CD4-positive, alpha-beta T cell treated with Interleukin-15 for 4 hours (primary cell): Measurements from ENCODE around the gene CNPY3.
"Not testable (repeated sequence)": the region's sequence is repeated elsewhere in the genome, so short reads cannot be mapped to it uniquely, and the experiment has no call there.

Source experiments
- DNase-seq: peaks from one replicate; pipeline ENCODE4 v3.0.0-alpha.2; 2020; ENCODE audit warnings: low spot score

CNPY3 gene

DNA sequence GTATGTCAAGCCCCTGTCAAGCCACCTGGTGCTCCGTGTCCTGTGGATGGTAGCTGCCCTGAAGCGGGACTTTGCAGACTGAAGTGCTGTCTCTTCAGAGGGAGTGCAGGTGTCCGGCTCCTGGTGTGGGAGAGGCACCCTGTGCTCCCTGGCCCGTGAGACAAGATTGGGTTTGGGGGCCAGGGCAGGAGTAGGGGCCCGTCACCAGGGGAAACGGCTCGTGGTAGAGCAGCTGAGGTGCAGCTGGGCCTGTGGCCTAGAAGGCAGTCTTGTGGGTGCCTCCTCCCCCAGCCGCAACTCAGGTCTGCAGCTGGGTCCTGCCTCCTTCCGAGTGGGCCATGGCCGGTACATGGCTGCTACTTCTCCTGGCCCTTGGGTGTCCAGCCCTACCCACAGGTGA, 13.5 kb upstream of the CNPY3 start, which contains the start of gene PTCRA:
TSS of gene PTCRA (plus strand) at position 322 of the 400 bp plus-strand sequence. CDS start at position 339, 17 bp downstream.
- no peak for DNase-seq

DNA sequence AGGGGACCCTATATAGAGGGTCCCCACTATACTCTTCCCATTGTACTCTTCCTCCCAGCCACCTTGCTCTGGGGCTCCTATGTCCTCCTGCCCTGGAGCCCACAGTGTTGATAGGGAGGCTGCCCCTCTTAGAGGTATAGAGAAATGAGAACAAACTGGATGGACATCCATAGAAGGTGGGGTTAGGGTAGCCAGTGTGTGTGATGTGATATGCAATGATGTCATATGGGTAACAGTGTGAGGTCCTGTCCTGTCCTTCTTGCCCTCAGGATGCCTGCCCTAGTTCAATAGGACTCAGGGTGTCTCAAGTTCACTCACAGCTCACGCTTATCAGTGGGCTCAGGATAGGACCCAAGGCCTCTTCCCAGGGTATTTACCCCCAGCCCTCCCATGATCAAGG, 13.0 kb upstream of the CNPY3 start:
- no peak for DNase-seq

DNA sequence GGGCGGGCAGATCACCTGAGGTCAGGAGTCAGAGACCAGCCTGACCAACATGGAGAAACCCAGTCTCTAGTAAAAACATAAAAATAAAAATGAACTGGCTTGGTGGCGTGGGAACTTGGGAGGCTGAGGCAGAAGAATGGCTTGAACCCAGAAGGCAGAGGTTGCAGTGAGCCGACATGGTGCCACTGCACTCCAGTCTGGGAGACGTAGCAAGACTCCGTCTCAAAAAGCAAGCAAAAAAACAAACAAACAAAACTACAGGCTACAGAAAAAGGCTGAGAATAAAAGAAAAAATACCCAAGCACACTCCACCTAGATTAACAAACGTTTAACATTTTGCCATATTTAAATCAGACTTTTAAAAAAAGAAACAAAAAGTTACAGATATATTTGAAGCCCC, 7.5 kb upstream of the CNPY3 start:
- DNase-seq = no peak

DNA sequence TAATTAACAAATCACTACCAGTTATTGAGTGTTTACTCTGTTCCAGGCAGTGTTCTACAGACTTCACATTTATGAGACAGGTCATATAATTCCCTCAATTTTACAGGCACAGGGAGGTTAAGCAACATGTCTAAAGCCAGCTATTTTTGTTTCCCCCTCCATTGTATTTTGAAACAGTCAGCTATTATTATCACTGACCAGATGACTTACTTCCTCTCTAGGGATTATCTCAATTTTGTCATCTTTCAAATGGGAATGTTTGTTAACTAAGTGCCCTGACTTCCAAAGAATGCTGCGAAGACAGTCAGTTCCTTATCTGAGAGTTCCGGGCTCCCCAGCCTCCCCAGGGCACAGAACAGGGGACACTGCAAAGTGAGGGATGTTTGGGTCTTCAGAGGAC, 5.6 kb upstream of the CNPY3 start:
- no peak for DNase-seq

DNA sequence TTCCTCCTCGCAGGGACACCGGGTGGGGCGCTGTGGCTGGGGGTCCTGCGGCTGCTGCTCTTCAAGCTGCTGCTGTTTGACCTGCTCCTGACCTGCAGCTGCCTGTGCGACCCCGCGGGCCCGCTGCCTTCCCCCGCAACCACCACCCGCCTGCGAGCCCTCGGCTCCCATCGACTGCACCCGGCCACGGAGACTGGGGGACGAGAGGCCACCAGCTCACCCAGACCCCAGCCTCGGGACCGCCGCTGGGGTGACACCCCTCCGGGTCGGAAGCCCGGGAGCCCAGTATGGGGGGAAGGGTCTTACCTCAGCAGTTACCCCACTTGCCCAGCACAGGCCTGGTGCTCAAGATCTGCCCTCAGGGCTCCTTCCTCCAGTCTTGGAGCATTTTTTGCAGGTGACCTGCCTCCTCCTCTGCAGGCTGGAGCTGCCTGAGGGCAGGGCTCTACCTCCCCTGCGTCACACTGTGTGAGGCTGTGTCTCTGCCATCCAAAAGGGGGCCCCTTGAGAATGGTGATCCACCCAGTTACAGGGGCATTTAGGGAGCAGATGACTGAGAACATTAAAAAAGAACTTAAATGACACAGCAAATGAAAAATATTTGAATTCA, 3.9 kb upstream of the CNPY3 start:
- DNase-seq = no peak

DNA sequence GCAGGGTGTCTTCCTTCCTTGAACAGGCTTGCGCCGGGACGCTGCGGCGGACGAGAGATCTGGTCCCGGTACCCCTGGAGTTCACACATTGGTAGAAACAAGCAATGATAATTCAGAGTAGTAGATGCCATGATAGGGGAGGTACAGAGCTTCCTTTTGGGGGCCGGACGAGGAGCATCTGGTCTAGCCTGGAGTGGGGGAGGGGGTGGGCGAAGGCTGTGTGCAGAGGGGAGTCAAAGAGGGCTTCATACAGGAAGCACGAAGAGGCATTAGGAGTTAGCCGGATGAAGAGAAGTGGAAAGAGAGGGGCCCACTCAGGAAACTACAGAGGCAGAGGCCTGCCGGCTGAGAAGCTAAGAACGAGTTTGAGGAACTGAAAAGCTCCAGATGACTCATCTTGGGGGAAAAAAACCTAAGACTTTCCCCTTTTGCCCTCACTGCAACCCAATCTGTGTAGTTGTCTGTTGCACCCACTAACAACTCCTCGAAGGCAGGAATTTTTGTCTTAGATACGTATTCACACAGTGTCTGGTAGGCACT, 611 bp downstream of the CNPY3 start:
- peak; percentile 68 for DNase-seq

DNA sequence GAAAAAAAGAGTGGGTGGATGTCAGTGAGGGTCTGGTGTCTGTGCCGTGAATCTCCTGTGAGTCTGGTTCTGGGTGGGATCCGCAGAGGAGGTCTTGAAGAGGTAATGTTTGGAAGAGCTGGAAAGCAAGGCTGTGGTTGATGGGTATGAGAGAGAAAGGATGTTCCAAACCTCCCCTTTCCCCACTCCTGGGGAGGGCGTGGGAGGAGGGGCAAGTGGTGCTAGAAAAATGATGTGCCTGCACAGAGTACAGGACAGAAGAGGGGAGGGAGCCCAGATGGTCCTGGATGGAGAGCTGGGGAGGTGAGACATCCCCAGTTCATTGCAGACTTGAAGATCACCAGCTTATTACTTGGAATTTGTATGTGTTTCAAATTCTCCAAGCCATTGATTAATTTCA, 3.1 kb downstream of the CNPY3 start:
- DNase-seq = no peak

DNA sequence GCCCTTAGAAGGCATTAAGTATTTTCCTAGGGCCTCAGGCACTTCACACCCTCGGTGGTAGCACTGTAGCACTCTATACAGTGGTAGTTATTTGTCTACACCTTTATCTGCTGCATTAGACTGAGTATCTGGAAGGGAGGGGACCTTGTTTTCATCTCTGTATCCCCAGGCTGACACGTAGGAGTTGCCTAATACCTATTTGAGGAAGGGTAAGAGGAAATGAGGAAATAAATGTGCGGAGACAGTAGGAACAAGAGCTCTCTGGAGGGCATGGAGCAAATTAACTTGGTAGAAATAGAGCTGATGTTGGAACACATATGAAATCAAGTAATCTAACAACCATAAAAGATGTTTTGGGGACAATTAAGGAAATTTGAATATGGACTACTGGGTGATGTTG, 3.9 kb downstream of the CNPY3 start:
- DNase-seq = no peak

DNA sequence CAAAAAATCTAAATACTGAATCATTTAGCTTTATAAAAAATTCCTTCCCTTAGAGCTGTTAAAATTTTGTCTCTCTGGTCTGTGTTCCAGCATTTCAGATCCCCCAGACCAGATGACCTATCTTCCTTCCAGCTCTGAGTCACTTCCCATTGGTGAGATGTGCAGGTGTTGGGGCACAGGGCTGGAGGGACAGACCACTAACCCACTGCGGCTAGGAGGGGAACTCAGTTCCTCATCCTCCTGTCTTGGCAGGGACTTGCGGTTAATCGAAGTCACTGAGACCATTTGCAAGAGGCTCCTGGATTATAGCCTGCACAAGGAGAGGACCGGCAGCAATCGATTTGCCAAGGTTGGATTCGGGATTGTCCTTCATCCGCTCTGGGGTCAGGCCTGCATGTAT, 6.0 kb downstream of the CNPY3 start:
- DNase-seq = no peak

DNA sequence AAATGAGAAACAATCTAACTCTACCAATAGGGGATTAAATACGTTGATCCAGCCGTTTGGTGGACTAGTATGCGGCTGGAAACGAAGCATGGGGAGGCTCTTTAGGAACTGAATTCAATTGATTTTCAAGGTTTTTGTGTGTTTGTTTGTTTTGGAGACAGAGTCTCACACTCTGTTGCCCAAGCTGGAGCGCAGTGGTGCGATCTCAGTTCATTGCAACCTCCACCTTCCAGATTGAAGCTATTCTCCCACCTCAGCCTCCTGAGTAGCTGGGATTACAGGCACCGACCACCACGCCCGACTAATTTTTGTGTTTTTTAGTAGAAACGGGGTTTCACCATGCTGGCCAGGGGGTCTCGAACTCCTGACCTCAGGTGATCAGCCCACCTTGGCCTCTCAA, 7.1 kb downstream of the CNPY3 start:
- no peak for DNase-seq

DNA sequence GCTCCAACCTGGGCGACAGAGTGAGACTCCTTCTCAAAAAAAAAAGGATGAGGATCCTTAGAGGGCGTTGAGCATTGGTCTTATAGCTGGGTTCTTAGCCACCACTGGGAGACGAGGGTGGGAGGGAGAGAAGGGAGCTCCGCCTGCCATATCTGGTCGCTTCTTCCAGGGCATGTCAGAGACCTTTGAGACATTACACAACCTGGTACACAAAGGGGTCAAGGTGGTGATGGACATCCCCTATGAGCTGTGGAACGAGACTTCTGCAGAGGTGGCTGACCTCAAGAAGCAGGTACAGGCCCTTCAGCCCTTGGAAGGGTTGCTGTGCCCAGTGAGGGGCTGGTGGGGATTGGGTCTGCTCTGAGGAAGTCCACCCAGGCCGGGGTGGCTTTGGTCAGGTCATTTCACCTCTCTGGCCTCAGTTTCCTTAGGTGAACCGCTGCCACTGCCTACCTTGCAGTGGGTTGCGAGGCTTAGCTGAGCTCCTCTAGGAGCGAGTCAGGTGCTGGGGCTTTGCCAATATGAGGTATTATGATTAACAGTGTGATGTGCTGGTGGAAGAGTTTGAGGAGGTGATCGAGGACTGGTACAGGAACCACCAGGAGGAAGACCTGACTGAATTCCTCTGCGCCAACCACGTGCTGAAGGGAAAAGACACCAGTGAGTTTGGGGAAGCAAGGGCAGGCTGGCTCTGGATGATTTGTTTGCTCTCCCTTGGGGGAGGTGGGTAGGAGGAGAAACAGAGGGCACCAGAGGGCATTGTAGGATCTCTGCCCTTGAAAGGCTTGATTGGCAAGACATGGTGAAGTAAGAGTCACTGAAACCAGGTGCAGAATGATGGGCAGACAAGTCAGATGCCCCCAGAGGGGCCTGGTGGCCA, 8.5 kb downstream of the CNPY3 start:
- no peak for DNase-seq

DNA sequence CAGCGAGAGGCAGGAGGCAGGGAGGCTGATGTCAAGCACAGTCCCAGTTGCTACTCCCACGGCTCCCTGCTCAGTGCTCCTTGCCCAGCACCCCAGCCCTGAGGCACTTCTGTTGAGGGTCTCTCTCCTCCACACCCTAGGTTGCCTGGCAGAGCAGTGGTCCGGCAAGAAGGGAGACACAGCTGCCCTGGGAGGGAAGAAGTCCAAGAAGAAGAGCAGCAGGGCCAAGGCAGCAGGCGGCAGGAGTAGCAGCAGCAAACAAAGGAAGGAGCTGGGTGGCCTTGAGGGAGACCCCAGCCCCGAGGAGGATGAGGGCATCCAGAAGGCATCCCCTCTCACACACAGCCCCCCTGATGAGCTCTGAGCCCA, 9.1 kb downstream of the CNPY3 start:
- DNase-seq = no peak

DNA sequence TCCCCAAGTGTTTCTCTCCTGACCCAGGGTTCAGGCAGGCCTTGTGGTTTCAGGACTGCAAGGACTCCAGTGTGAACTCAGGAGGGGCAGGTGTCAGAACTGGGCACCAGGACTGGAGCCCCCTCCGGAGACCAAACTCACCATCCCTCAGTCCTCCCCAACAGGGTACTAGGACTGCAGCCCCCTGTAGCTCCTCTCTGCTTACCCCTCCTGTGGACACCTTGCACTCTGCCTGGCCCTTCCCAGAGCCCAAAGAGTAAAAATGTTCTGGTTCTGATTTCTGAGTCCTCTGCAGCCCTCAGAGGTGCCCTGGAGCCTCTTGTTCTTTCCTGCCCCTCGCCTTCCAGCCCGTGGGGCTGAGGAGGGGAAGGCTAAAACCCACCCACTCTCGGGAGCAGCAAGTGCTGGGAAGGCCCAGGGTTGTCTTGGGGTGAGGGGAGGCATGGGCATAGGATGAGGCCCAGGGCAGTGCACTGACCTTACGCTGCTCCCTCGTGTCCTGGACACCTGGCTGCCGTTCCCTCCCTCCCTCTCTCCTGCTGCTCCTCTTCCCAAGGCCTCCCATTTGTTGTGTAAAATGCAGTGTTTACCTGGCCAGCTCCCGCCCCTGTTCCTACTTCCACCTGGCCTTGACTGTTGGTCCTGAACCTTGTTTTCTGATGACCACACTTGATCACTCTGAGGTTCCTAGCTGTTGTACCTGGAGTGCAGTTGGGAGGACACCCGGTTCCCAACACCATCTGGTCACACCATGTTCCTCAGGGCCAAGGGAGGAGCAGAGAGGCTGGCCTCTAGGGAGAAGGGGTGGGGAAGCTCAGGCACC, 9.9 kb downstream of the CNPY3 start:
- DNase-seq = no peak

DNA sequence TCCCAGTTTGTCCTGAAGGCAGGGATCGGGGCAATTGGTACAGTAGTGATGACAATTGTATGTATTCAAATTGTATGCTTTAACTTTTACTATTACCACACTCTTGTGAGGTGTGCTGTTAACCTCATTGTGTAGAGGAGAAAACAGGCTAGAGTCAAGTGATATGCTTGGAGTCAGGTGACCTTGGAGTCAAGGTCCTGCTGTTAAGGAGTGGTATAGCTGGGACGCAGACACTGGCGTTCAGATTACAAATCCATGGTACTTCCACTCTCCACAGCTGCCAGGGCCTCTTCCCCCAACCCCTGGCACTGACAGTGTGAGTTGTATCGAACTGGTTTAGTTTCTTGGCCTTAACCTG, 10.5 kb downstream of the CNPY3 start:
- no peak for DNase-seq

DNA sequence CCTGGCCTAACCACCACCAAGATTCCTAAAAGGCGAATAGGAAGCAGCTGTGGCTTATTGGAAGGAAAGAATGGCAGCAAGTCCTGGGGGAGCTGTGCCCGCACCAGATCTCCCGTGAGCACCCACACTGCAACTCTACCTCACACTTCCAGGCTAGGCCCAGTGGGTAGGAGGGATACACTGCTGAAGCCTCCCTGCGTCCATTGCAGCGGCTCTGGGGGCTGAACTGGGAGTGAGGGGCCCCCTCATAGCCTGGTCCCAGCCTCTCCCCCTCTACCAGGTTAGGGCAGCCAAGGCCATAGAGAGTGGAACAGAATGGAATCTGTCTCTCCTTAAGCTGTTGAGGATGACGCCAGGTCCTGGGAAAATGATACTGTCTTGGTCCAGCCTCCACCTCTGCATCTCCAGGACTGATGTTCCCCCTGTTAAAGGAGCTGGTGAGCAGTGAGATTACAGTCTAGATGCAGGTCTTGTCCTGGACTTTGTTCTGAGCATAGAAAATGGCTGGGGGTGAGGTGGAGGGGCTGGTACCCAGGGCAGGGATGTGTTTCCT, 11.3 kb downstream of the CNPY3 start:
- DNase-seq = no peak

DNA sequence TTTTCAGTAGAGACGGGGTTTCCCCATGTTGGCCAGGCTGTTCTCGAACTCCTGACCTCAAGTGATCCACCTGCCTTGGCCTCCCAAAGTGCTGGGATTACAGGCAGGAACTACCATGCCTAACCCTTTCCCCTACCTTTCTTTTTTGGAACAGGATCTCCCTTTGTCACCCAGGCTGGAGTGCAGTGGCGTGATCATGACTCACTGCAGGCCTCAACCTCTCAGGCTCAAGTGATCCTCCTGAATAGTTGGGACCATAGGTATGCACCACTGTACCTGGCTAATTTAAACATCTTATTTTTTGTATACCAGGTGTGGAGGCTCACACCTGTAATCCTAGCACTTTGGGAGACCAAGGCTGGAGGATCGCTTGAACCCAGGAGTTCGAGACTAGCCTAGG, 12.1 kb downstream of the CNPY3 start:
- DNase-seq = not testable (repeated sequence)

DNA sequence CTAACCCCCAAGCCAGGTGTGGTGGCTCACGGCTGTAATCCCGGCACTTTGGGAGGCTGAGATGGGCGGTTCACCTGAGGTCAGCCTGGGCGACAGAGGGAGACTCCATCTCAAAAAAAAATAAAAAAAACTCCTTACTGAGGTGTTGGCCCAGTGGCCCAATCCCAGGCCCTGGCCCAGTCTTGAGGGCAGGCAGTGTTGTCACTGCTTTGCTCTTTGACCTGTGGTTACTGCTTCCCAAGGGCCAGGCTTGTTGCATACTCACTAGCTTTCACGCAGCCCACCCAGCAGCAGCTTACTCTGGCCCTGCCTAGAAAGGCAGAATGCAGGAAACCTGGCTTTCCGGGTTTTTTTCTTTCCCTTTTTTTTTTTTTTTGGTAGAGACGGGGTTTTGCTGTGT, 13.2 kb downstream of the CNPY3 start:
- DNase-seq = no peak

DNA sequence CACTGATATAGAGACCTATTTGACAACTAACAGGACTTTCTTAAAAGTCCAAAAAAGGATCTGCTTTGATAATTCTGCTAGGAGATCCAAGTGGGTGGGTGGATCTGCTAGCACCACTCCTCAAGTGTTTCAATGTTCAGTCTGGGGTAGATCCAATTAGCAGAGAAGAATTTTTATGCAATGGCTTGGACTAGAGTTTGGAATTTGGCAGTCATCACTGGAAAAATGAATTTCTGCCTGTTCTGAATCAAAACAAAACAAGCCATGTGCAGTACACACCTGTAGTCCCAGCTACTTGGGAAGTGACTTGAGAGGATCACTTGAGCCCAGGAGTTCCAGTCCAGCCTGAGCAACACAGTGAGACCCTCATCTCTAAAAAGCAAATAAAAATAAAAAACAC, 18.7 kb downstream of the CNPY3 start:
- DNase-seq = no peak

DNA sequence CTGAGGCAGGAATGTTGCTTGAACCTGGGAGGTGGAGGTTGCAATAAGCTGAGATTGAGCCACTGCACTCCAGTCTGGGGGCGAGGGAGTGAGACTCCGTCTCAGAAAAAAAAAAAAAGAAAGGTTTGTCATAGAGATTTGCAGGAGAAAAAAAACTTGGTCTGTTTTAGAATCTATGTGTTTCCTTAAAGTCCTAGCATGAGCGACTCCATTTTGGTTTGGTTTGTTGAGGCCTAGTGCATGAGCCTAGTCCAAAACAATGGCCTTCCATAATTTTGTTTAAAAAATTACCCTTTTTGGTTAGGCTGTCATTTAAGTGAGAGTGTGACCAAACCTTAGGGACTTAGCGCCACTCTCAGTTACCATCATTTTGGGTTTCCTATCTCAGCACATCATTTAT, 23.1 kb downstream of the CNPY3 start:
- DNase-seq = no peak

DNA sequence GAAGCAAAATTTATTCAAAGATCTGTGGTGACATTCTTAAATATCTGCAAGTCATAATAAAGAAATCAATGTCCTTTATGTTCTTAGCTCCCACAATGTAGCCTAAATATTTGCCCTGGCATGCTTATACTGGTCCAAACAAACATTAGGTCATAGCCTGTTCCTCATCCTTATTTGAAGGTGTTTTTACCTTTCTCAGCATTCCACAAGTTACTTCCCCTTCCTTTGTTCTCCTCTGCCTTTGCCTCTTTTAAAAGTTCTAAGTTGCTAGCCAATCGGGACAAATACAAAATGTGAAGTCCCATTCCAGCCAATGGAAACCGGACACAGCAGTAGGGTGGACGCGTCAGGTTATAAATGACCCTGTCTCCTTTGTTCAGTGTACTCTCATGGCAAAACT, 25.1 kb downstream of the CNPY3 start:
- DNase-seq = not testable (repeated sequence)

DNA sequence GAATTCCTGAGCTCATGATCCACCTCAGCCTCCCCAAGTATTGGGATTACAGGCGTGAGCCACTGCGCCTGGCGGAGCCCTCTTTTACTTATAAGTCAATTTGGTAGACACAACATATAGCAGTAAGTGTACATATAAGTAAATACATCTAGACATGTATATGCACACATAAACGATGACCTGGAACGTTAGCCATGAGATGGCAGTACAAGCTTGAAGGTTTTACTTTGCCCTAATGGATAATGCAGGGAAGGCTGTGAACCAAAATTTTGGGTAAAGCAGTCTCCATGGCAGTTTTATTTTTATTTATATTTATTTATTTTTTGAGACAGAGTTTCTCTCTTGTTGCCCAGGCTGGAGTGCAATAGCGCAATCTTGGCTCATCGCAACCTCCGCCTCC, 28.8 kb downstream of the CNPY3 start:
- no peak for DNase-seq

DNA sequence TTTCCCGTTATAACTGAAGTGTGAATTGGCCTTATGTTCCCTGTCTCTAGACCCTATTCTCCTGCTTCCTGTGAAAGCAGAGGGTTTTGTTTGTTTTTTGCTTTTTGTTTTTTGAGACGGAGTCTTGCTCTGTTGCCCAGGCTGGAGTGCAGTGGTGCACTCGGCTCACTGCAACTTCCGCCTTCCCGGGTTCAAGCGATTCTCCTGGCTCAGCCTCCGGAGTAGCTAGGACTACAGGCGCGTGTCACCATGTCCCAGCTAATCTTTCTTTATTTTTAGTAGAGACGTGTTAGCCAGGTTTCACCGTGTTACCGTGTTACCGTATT, 30.6 kb downstream of the CNPY3 start:
- DNase-seq = no peak
